HL-60 (cell line): ENCODE data around the gene CRIM1.

Experiments used
- DNase-seq, 2 experiments: peaks; one replicate each; pipeline ENCODE4 v3.0.0-alpha.2; 2010 to 2020; ENCODE audit warnings: low read depth in 1 of 2, low spot score in 1 of 2
- H3K27ac ChIP-seq: fragments of 250-450 bp; sonication (Bioruptor Pico); replicated peaks from 2 replicates; pipeline ENCODE4 v1.5.1; 2020; ENCODE audit warnings: mild to moderate bottlenecking, moderate library complexity
- H3K27me3 ChIP-seq: fragments of 250-450 bp; sonication (Bioruptor Pico); 2 replicates; pipeline ENCODE4 v1.5.1; 2021; ENCODE audit warnings: mild to moderate bottlenecking, moderate library complexity; ENCODE audit not compliant: insufficient read depth, poor library complexity, severe bottlenecking
- H3K4me3 ChIP-seq: replicated peaks from 2 replicates; pipeline ENCODE4 v1.5.1; 2011; ENCODE audit warnings: mild to moderate bottlenecking, control low read depth, low read length; ENCODE audit not compliant: insufficient read depth
- CTCF ChIP-seq: IDR thresholded peaks from one replicate; pipeline ENCODE4 v1.5.1; 2011; ENCODE audit warnings: low read length, control low read depth, inconsistent platforms; ENCODE audit not compliant: insufficient read depth
- GABPA ChIP-seq: IDR thresholded peaks from 2 replicates; pipeline ENCODE4 v1.6.1; 2012; ENCODE audit warnings: low read depth
- POLR2AphosphoS5 ChIP-seq: IDR thresholded peaks from 2 replicates; pipeline ENCODE4 v1.6.1; 2012; ENCODE audit warnings: low read depth
- REST ChIP-seq: IDR thresholded peaks from 2 replicates; pipeline ENCODE4 v1.6.1; 2012; ENCODE audit warnings: low read depth; ENCODE audit not compliant: insufficient replicate concordance
- SPI1 ChIP-seq: IDR thresholded peaks from 2 replicates; pipeline ENCODE4 v1.6.1; 2012; ENCODE audit warnings: low read depth, mild to moderate bottlenecking, borderline replicate concordance

CRIM1 gene

GRCh38 chr2:36333350-36334012 is 22.1 kb upstream of the CRIM1 start:
- H3K27ac ChIP-seq = no peak overlapping the region
- TF ChIP-seq REST (no peak), CTCF (no peak), SPI1 (no peak), POLR2AphosphoS5 (no peak), GABPA (no peak)
- no peak overlapping the region for H3K4me3 ChIP-seq
- DNase-seq = no peak
- no peaks in the 10 kb centered on the region for H3K27me3 ChIP-seq

- Histone ChIP-seq H3K27me3 (no peaks in the 10 kb centered on the region), H3K4me3 (no peak overlapping the region), H3K27ac (no peak overlapping the region)
- TF ChIP-seq POLR2AphosphoS5 (no peak), SPI1 (no peak), GABPA (no peak), CTCF (no peak), REST (no peak)
- no peak for DNase-seq
Measured at GRCh38 chr2:36335597-36335996, 20.0 kb upstream of the CRIM1 start.

GRCh38 chr2:36336321-36336720 is 19.3 kb upstream of the CRIM1 start:
- no peak overlapping the region for H3K4me3 ChIP-seq
- no peak for DNase-seq
- H3K27ac ChIP-seq = no peak overlapping the region
- H3K27me3 ChIP-seq = no peaks in the 10 kb centered on the region
- TF ChIP-seq POLR2AphosphoS5 (no peak), GABPA (no peak), CTCF (no peak), SPI1 (no peak), REST (no peak)
